Measurements from ENCODE around the gene ARMC8.

- TF ChIP-seq CTCF (conservative IDR thresholded peaks at IDR 0.05; ENCODE audit: low read length) (no peak), EZH2phosphoT487 (IDR thresholded peaks at IDR 0.05; ENCODE audit: borderline replicate concordance, low read depth, low read length) (no peak)
Measured at GRCh38 chr3:138203938-138204337, 16.8 kb downstream of the ARMC8 start.
